ENCODE data around the gene PRRT1.
A peak's percentile ranks its signal among the peaks of the same experiment; 100 is the strongest.
"Not testable (repeated sequence)": the region's sequence is repeated elsewhere in the genome, so short reads cannot be mapped to it uniquely, and the experiment has no call there.

Gene PRRT1

DNA sequence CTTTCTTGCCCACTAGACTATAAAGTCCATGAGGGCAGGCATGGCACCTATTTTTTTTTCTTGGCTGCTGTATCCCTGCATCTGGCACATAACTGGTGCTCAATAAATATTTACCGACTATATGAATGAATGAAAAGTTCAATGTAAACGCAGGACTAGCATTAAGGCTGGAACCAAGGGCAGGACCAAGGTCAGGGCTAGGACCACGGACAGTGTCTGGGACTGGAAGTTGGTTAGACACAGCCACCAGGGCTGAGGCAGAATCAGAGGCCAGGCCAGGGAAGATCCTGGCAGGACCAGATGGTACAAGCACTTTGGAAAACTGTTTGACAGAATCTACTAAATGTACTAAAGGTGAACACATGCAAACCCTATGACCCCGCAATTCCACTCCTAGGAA is 46.3 kb downstream of the PRRT1 start:
- no peak for TF ChIP-seq ZFX (IDR thresholded peaks at IDR 0.05; ENCODE audit: borderline replicate concordance)
- TF ChIP-seq, protein P1, sequence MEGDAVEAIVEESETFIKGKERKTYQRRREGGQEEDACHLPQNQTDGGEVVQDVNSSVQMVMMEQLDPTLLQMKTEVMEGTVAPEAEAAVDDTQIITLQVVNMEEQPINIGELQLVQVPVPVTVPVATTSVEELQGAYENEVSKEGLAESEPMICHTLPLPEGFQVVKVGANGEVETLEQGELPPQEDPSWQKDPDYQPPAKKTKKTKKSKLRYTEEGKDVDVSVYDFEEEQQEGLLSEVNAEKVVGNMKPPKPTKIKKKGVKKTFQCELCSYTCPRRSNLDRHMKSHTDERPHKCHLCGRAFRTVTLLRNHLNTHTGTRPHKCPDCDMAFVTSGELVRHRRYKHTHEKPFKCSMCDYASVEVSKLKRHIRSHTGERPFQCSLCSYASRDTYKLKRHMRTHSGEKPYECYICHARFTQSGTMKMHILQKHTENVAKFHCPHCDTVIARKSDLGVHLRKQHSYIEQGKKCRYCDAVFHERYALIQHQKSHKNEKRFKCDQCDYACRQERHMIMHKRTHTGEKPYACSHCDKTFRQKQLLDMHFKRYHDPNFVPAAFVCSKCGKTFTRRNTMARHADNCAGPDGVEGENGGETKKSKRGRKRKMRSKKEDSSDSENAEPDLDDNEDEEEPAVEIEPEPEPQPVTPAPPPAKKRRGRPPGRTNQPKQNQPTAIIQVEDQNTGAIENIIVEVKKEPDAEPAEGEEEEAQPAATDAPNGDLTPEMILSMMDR (IDR thresholded peaks at IDR 0.05) = no peak
- no peak overlapping the region for H3K27ac ChIP-seq

DNA sequence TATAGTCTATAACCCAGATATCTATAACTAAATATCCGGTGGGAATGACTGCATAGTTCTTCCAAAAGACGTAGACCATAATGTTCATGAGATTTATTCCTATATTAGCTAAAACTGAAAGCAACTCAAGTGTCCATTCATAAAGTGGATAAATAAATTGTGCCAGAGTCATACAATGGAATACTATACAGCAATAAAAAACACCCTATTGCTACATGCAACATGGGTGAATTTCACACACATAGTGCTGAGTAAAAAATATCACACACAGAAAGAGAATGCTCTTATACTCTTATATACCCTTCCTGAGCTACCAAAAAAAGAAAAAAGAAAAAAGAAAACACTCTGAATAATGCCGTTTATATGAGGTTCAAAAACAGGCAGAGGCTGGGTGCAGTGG is 49.5 kb downstream of the PRRT1 start:
- TF ChIP-seq, protein P1 (IDR thresholded peaks at IDR 0.05) = no peak
- TF ChIP-seq ZFX (IDR thresholded peaks at IDR 0.05; ENCODE audit: borderline replicate concordance) = no peak

DNA sequence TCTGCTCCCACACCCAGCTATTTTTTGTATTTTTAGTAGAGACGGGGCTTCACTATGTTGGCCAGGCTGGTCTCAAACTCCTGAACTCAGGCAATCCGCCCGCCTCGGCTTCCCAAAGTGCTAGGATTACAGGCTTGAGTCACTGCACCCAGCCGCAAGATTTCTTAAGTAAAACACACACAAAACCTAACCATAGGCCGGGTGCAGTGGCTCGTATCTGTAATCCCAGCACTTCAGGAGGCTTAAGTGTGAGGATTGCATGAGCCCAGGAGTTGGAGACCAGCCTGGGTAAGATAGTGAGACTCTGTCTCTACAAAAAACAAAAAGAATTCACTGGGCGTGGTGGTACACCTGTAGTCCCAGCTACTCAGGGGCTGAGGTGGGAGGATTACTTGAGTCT is 51.5 kb downstream of the PRRT1 start:
- not testable (repeated sequence) for H3K27ac ChIP-seq

More for the DNA sequence above, 49.5 kb downstream of the PRRT1 start:
- H3K27ac ChIP-seq = peak overlapping the region; percentile 29; the same call in 1 of the 2 replicates

Measured in 22Rv1 (cell line).